Measurements from ENCODE around the gene TUBGCP6.

DNA sequence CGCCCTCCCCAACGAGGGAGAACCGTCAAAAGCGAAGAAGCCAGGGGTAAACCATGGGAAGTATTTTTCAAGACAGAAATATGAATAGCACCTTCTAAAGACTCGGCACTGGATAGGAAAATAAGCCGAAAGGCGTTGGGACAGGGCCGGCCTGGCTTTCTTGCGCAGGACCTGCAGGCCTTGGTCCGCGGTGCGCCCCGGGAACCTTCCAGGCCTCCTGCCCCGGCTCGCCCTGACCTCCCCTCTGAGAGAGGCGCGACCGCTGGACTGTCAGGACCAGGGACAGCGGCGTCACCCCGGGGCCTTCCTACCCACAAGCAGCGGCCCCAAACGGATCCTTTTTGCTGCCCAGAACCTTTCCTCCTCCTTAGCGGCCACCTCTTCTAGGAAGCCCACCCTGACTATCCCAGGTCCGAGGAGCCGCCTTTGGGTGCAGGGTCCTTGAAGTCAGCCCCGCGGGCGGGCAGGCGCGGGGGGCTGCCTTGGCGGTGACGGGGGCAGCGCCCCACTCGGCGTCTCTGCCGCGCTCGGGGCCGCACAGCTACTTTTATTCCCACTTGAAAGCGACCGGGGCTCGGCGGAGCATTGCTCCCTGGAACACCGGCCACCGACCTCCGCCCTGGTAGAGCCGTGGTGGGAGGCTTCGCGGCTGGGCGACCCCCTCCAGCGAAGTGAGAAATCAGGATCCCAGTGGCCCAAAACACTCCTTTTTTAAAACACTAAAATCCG is 26.0 kb upstream of the TUBGCP6 start:
- TF ChIP-seq POLR2A (IDR thresholded peaks at IDR 0.05; ENCODE audit: low read depth, low read length), result no peak
- TF ChIP-seq POLR2AphosphoS5 (IDR thresholded peaks at IDR 0.05; ENCODE audit: low read depth, low read length), result no peak

All from GM12892 (cell line).